ENCODE results near the gene CDHR3. TPM values are rescaled to one million over a fixed set of nuclear protein-coding genes. Genes with fewer than 3 reads are reported as not detected.
"Not testable (repeated sequence)": the region's sequence is repeated elsewhere in the genome, so short reads cannot be mapped to it uniquely, and the experiment has no call there.

Gene CDHR3
- total RNA-seq, 2 experiments from 2014 or later = 0.38 TPM; not detected in 1

DNA sequence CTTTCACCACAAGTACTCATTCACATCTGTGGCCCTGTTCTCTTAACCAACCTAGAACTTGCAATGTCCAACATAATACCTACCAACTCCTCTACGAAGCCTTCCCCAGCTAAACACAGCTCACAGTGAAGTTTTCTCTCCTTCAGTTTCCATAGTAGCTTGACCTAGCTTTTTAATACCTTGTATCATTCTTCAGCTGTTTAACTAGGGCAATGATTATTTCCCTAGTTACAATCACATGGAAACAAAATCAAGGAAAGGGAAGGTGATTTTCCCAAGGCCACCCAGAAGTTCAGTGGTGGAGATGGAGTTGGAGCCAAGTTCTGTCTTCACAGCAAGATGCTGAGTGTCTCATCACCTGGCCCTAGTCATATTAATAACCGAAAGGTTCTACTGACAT, 16.3 kb downstream of the CDHR3 start:
- no peak for DNase-seq
- no peaks in the 10 kb centered on the region for H3K4me1 Mint-ChIP-seq
- H3K27ac Mint-ChIP-seq = no peak overlapping the region
- no peaks in the 10 kb centered on the region for H3K27me3 Mint-ChIP-seq
- H3K9me3 Mint-ChIP-seq = no peaks in the 10 kb centered on the region
- H3K36me3 Mint-ChIP-seq = no peaks in the 10 kb centered on the region
- no peak overlapping the region for H3K4me3 Mint-ChIP-seq

DNA sequence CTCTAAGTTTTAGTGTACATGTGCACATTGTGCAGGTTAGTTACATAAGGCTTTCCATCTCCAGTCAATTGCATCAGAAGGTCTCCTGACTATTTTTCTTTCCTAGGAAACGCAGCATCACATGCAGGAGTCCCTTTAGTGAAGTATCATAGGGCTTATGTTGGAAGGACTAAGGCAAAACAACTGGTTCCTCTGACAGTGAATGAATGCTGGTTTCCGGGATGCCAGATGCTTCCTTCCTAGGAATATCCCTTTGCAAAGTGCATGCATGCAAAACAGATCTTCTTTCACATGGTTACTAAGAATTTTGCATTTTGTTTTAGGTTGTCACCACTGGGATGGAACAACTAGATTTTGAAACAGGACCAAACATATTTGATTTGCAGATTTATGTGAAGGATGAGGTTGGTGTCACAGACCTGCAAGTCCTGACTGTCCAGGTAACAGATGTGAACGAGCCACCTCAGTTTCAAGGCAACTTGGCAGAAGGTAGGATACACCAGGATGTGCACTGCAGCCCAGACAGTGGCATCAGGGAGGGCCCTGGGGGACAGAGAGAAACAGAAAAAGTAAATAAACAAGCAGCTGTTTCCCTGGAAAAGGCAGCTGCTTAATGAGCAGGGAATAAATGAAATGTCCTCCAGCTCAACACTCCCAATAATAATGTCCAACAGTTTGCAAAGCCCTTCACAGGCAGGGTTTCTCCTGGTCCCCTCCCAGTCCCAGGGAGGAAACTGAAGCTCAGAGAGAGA, 17.8 kb downstream of the CDHR3 start:
- Mint-ChIP-seq H3K27ac (no peak overlapping the region), H3K36me3 (no peaks in the 10 kb centered on the region), H3K4me1 (no peaks in the 10 kb centered on the region), H3K27me3 (no peaks in the 10 kb centered on the region), H3K4me3 (no peak overlapping the region), H3K9me3 (no peaks in the 10 kb centered on the region)
- no peak for DNase-seq

DNA sequence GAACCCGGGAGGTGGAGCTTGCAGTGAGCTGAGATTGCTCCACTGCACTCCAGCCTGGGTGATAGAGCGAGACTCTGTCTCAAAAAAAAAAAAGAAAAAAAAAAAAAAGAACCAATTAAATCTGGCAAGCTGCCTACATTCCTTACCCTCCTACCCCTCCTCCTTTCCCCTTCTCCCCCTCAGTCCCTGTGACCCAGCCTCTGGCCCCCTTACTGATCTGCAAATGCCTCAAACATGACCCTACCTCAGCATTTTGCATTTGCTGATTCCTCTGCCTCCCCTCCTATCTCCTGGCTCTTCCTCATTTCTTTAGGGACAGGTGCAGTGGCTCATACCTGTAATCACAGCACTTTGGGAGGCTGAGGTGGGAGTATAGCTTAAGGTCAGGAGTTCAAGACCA, 19.3 kb downstream of the CDHR3 start:
- Mint-ChIP-seq H3K27ac (no peak overlapping the region), H3K9me3 (no peaks in the 10 kb centered on the region), H3K27me3 (no peaks in the 10 kb centered on the region), H3K4me1 (no peaks in the 10 kb centered on the region), H3K4me3 (no peak overlapping the region), H3K36me3 (no peaks in the 10 kb centered on the region)
- DNase-seq = no peak

DNA sequence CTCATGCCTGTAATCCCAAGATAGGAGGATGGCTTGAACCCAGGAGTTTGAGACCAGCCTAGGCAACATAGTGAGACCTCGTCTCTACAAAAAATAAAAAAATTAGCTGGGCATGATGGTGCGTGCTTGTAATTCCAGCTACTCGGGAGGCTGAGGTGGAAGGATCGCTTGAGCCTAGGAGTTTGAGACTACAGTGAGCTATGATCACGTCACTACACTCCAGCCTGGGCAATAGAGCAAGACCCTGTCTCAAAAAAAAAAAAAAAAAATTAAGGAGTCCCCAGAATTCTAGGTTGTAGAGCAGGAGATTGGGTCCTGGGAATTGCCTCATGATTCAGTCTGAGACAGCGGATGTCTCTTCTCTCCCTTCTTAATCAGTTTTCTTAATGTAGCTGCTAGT, 21.7 kb downstream of the CDHR3 start:
- not testable (repeated sequence) for H3K9me3 Mint-ChIP-seq, H3K4me3 Mint-ChIP-seq, DNase-seq, H3K36me3 Mint-ChIP-seq, H3K27ac Mint-ChIP-seq, H3K4me1 Mint-ChIP-seq, H3K27me3 Mint-ChIP-seq

DNA sequence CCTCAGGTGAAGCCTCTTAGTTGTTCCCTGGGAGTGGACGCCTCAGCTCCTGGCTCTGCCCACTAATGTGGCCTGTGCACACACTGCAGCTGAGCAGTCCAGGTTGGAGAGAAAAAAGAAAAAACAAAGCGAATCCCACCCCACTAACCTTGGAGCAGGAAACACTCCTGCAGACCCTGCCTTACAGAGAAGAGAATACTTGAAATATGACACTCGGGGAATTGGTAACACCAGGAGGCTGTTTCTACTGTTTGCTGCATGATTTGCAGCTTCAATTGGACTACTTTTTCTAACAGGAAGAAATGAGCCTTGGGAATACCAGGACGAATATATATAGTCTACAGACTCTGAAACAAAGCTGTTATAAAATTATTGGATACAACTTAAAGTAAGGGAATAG, 22.2 kb downstream of the CDHR3 start:
- H3K27ac Mint-ChIP-seq = no peak overlapping the region
- no peaks in the 10 kb centered on the region for H3K9me3 Mint-ChIP-seq
- DNase-seq = no peak
- no peaks in the 10 kb centered on the region for H3K36me3 Mint-ChIP-seq
- no peak overlapping the region for H3K4me3 Mint-ChIP-seq
- no peaks in the 10 kb centered on the region for H3K27me3 Mint-ChIP-seq
- no peaks in the 10 kb centered on the region for H3K4me1 Mint-ChIP-seq

DNA sequence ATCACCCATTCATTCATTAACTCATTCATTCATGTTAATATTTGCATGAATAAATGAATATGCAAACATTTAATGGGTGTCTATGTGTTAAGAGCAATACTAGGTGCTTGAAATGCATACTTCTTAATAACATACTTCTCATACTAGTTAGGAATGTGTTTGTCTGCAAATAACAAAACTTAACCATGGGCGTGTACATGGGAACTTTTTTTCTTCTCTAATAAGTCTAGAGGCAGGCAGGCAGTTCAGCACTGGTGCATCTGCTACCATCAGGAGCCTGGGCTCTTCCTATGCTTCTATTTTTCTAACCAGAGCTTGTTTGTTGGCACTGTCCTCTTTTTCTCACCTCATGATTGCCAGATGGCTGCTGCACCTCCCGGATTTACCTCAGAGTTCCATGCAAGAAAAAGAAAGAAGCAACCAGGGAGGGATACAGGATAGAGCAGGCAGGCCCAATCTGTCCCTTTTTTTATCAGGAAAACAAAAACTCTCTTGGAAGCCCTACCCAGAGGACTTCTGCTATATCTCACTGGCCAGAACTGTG, 22.7 kb downstream of the CDHR3 start:
- Mint-ChIP-seq H3K27me3 (no peaks in the 10 kb centered on the region), H3K4me3 (no peak overlapping the region), H3K27ac (no peak overlapping the region), H3K4me1 (no peaks in the 10 kb centered on the region), H3K9me3 (no peaks in the 10 kb centered on the region), H3K36me3 (no peaks in the 10 kb centered on the region)
- no peak for DNase-seq

DNA sequence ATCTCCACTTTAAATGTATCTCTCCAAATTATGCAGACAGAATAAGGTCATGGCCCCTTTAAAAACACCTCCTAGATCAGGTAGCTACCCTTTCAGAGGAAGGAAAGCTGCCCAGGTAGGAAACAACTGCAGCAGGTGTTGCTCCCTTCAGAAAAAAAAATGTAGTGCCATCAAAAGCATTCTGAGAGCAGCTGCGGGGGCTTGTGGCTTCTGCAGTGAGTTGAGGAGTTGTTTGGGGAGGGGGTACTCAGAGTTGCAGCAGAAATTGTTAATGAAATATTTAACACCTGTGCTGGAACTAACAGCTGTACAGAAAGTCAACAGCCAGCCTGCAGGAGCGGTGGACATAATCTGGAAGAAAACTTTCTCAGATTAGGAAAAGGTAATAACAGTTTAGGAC, 24.0 kb downstream of the CDHR3 start:
- Mint-ChIP-seq H3K27ac (no peak overlapping the region), H3K4me3 (no peak overlapping the region), H3K9me3 (no peaks in the 10 kb centered on the region), H3K4me1 (no peaks in the 10 kb centered on the region), H3K36me3 (no peaks in the 10 kb centered on the region), H3K27me3 (no peaks in the 10 kb centered on the region)
- no peak for DNase-seq

DNA sequence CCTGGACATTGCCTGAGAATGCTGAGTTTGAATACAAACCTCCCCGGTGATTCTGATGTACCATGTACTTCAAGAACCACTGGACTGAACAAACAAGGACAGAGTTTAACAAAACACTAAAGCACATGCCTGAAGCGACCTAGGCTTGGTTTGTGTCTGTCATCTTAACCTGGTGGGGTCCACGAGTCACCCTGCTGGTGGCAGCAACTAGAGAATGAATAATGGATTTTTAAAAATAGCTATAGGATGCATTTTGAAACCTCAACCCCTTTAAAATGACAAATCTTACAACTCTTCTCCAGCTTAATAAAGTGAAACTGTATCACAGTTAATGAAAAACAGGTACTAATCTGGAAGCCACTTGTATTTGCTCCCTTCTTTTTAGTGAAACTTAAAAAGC, 25.2 kb downstream of the CDHR3 start:
- H3K9me3 Mint-ChIP-seq = no peaks in the 10 kb centered on the region
- no peaks in the 10 kb centered on the region for H3K27me3 Mint-ChIP-seq
- H3K36me3 Mint-ChIP-seq = no peaks in the 10 kb centered on the region
- H3K27ac Mint-ChIP-seq = no peak overlapping the region
- no peak for DNase-seq
- H3K4me3 Mint-ChIP-seq = no peak overlapping the region
- peaks cover 5% of the 10 kb centered on the region for H3K4me1 Mint-ChIP-seq

DNA sequence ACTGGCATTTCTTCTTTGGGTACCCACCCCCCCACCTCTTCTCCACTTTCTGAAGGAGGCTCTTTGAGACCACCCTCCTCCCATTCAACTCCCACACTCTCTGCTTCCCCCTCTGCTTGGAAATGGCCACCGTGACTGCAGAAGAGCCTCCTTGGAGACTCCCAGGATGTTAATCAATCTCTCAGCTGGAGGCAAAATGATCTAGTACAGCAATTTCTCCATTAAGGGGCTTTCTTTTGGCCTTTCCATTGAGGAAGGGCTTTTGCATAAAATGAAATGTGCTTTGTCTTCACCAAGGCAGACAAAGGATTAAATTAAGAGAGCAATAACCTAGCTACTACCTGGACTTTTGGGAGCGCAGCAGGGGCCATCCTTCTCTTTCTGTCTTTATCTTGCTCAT, 26.1 kb downstream of the CDHR3 start:
- Mint-ChIP-seq H3K4me1 (peaks cover 7% of the 10 kb centered on the region), H3K4me3 (no peak overlapping the region), H3K9me3 (no peaks in the 10 kb centered on the region), H3K27me3 (no peaks in the 10 kb centered on the region), H3K27ac (no peak overlapping the region), H3K36me3 (no peaks in the 10 kb centered on the region)
- DNase-seq = no peak

DNA sequence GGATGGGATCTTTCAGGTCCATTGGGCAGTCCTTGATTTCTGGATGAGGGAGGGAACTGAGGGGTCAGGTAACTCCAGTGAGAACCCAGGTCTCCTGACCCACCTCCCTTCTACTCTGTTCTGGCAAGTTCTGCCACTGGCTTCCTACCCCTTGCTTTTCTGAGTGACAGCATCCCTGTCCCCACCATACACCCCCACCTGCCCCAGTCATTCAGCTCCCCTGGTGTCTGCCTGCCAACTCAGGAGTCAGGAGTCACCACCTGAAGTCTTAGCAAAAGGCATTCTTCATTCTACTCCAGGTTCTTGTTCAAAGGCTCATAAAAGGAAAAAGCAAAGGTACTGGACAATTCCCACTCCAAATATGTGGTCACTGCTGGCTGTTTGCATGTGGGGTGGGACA, 26.6 kb downstream of the CDHR3 start:
- H3K4me1 Mint-ChIP-seq = peaks cover 7% of the 10 kb centered on the region
- H3K4me3 Mint-ChIP-seq = no peak overlapping the region
- no peaks in the 10 kb centered on the region for H3K36me3 Mint-ChIP-seq
- no peak overlapping the region for H3K27ac Mint-ChIP-seq
- H3K27me3 Mint-ChIP-seq = no peaks in the 10 kb centered on the region
- no peak for DNase-seq
- no peaks in the 10 kb centered on the region for H3K9me3 Mint-ChIP-seq

DNA sequence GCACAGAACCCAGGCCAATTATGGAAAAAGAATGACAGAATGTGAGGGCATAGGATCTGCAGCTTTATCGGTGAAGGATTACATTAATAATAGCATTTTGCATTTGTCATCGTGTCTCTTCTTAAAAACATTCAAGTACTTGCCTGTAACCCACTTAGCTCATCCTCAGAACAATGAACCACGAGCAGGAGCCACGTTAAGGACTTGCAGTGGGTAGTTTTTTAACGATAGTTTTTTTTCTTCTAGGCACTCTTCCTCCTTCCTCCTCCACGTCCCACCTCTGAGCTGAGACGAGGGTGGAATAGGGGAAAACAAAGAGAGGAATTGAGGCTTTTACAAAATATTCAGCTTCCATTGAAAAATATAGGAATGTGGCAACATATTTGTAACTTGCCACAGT, 27.1 kb downstream of the CDHR3 start:
- Mint-ChIP-seq H3K36me3 (no peaks in the 10 kb centered on the region), H3K4me1 (peaks cover 7% of the 10 kb centered on the region), H3K27ac (no peak overlapping the region), H3K27me3 (no peaks in the 10 kb centered on the region), H3K4me3 (no peak overlapping the region), H3K9me3 (no peaks in the 10 kb centered on the region)
- DNase-seq = no peak

DNA sequence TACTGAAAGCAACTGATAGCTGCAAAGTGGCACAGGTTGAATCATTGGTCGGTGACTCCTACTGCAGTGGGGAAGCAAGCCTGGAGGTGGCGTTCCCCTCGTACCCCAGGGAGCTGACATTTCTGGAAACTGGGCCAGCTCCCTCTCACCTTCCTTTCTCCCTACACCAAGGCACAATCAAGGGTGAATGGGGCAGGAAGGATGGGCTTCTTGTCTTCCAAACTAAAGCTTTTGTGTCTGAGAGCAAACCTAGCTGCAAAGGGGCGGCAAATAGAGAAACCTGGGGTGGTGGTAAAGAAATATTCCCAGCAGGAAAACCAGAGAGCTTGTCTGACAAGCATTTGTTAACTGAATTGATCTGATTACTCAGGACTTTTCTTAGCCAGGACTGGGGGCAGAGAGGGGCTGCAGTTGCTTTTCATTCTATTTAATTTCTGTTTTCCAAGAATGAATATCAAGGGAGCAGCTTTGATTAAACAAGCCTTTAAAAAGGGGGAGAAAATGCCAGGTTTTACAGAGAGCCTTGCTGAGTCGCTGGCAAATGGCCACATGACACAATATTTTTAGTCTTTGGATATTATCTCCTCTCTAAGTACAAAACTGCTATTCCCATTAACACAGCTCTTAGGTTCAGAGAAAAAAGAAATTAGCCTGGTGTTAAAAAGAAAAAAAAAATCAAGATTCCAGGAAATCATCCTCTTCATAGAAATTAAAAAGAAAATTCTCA, 27.8 kb downstream of the CDHR3 start:
- Mint-ChIP-seq H3K27ac (no peak overlapping the region), H3K9me3 (no peaks in the 10 kb centered on the region), H3K27me3 (no peaks in the 10 kb centered on the region), H3K36me3 (no peaks in the 10 kb centered on the region), H3K4me1 (peaks cover 7% of the 10 kb centered on the region), H3K4me3 (no peak overlapping the region)
- DNase-seq = no peak

DNA sequence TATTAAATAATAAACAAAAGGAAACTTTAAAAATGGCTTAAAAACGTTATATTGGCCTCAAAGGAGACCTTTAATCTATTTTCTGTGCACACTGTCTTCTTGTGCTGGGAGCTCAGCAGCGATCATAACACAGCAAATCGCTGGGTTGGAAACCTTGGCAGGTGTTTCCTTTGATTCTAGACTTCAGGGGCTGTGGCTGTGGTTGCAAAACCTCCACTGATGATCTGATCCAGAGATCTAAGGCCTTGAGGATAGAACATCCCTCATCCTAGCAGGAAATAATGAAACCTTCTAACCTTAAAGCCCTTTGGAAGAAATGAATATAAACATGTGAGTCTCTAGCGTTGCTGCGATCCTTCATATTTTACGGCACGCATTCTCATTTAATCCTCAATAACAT, 29.8 kb downstream of the CDHR3 start:
- Mint-ChIP-seq H3K27me3 (no peaks in the 10 kb centered on the region), H3K4me1 (peaks cover 7% of the 10 kb centered on the region), H3K36me3 (no peaks in the 10 kb centered on the region), H3K4me3 (no peak overlapping the region), H3K9me3 (no peaks in the 10 kb centered on the region), H3K27ac (no peak overlapping the region)
- DNase-seq = no peak

DNA sequence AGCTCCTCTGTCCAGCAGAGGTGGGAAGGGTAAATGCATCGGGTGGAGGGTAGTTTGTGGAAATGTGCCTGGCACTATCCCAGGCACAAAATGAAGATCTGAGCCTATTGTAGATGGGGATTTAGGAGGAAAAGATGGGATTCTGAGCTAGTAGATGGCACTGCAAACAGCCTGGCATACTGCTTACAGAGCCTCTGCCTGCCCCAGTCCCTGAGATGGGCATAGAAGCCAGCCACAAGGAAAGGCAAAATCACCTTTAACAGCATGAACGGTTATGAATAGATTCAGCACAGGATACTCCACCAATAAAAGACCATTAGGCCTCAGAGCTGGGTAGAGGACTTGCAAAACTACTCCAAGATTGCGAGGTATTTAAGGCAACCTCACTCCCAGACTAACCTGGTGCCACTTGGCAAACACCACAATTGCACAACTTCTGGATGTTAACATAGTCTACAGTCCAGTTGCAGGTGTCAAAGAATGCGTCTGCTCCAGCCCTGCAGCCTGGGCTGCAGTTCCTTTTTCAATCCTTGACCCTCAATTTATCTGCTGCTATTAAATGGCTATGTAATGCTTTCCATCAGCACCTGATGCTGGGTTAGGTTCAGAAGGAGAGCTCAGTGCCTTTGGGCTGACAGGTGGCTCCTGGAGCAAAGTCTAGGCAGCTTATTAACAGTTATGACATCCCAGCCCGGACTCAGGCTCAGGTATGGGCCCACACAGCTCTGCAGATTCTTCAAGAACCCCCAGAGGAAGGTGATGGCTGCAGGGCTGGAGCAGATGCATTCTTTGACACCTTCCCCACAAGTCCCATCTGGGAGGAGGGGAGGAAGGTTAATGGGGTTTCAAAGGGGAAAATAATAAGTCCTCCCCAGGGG, 34.0 kb downstream of the CDHR3 start:
- Mint-ChIP-seq H3K4me1 (peaks cover 7% of the 10 kb centered on the region), H3K27ac (no peak overlapping the region), H3K36me3 (no peaks in the 10 kb centered on the region), H3K4me3 (no peak overlapping the region), H3K27me3 (no peaks in the 10 kb centered on the region), H3K9me3 (no peaks in the 10 kb centered on the region)
- DNase-seq = no peak

DNA sequence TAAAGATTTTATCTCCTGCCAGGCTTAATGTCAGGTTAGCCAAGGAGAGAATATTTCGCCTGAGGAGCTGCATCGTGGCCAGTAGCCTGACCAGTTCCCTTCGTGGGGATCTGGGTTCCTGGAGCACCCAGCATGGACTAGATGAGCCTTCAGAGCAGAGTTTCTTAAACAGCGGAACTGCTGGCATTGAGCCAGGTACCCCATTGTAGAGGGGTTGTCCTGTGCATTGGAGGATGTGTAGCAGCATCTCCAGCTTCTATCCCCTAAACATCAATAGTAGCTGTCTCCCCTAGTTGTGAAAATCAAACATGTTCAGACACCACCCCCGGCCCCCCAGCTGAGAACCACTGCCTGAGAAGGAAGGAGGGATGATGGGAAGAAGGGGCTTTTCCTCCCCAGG, 36.2 kb downstream of the CDHR3 start:
- no peak overlapping the region for H3K27ac Mint-ChIP-seq
- no peaks in the 10 kb centered on the region for H3K9me3 Mint-ChIP-seq
- H3K27me3 Mint-ChIP-seq = no peaks in the 10 kb centered on the region
- H3K4me1 Mint-ChIP-seq = no peaks in the 10 kb centered on the region
- H3K4me3 Mint-ChIP-seq = no peak overlapping the region
- DNase-seq = no peak
- H3K36me3 Mint-ChIP-seq = no peaks in the 10 kb centered on the region

Data from activated naive CD8-positive, alpha-beta T cell treated with anti-CD3 and anti-CD28 coated beads for 36 hours (primary cell).